Dendritic cell treated with granulocyte-macrophage colony-stimulating factor and Interleukin-4, amounts not matched to agents 40 ng/mL and 50 ng/mL, for 4 days (primary cell): ENCODE data around the gene ZNF865.

Experiments used
- H3K27ac Mint-ChIP-seq: one replicate; pipeline ENCODE4 v1.8.0; 2022; ENCODE audit warnings: mild to moderate bottlenecking, mixed read lengths
- H3K27me3 Mint-ChIP-seq: one replicate; pipeline ENCODE4 v1.8.0; 2022; ENCODE audit warnings: mild to moderate bottlenecking, mixed read lengths
- H3K36me3 Mint-ChIP-seq: one replicate; pipeline ENCODE4 v1.8.0; 2022; ENCODE audit warnings: low read depth, mixed read lengths
- H3K4me1 Mint-ChIP-seq: one replicate; pipeline ENCODE4 v1.8.0; 2022; ENCODE audit warnings: low read depth, mixed read lengths
- H3K4me3 Mint-ChIP-seq: one replicate; pipeline ENCODE4 v1.8.0; 2022; ENCODE audit warnings: mild to moderate bottlenecking, moderate library complexity, mixed read lengths
- H3K9me3 Mint-ChIP-seq: one replicate; pipeline ENCODE4 v1.8.0; 2022; ENCODE audit warnings: mixed read lengths
- intact Hi-C: fragments of 100-400 bp; cut with micrococcal nuclease; formaldehyde crosslinking; loops from one replicate; pipeline ENCODE4 v1.15.0; 2022

Gene ZNF865

GRCh38 chr19:55654323-55654867, 48.9 kb downstream of the ZNF865 start:
- H3K4me3 Mint-ChIP-seq, result peak overlapping the region; percentile 90
- no peaks in the 10 kb centered on the region for H3K9me3 Mint-ChIP-seq
- H3K27me3 Mint-ChIP-seq, result no peaks in the 10 kb centered on the region
- peak overlapping the region; percentile 96 for H3K27ac Mint-ChIP-seq
- intact Hi-C loops, result loop anchor here (2.0 kb wide), 3 partner anchors 14 to 56 kb away; partner anchors contain the start of genes EPN1, FIZ1 and ZNF580
- peaks cover 56% of the 10 kb centered on the region for H3K4me1 Mint-ChIP-seq
- H3K36me3 Mint-ChIP-seq, result peaks cover 77% of the 10 kb centered on the region

- Mint-ChIP-seq H3K4me1 (peaks cover 56% of the 10 kb centered on the region), H3K4me3 (peak within 1 kb of the TSS; percentile 91), H3K36me3 (peaks cover 78% of the 10 kb centered on the region), H3K27me3 (no peaks in the 10 kb centered on the region), H3K9me3 (no peaks in the 10 kb centered on the region), H3K27ac (peak within 1 kb of the TSS; percentile 96)
- intact Hi-C loops, result loop anchor here (2.0 kb wide), 3 partner anchors 14 to 56 kb away; partner anchors contain the start of genes EPN1, FIZ1 and ZNF580
Measured at GRCh38 chr19:55654868-55655647, 49.6 kb downstream of the ZNF865 start, which contains the start of gene U2AF2. U2AF2 (plus strand) TSS chr19:55655035; CDS start chr19:55655105, 70 bp downstream.

GRCh38 chr19:55655648-55656040, 50.2 kb downstream of the ZNF865 start:
- peaks cover 78% of the 10 kb centered on the region for H3K36me3 Mint-ChIP-seq
- peak overlapping the region; percentile 91 for H3K4me3 Mint-ChIP-seq
- peaks cover 55% of the 10 kb centered on the region for H3K4me1 Mint-ChIP-seq
- H3K27ac Mint-ChIP-seq, result peak overlapping the region; percentile 96
- intact Hi-C loops, result loop anchor here (2.0 kb wide), 3 partner anchors 15 to 57 kb away; partner anchors contain the start of genes EPN1, FIZ1 and ZNF580
- H3K27me3 Mint-ChIP-seq, result no peaks in the 10 kb centered on the region
- H3K9me3 Mint-ChIP-seq, result no peaks in the 10 kb centered on the region

GRCh38 chr19:55656552-55656951, 51.1 kb downstream of the ZNF865 start:
- H3K4me1 Mint-ChIP-seq, result peaks cover 49% of the 10 kb centered on the region
- peaks cover 78% of the 10 kb centered on the region for H3K36me3 Mint-ChIP-seq
- H3K27ac Mint-ChIP-seq, result no peak overlapping the region
- H3K4me3 Mint-ChIP-seq, result peak overlapping the region; percentile 91
- H3K27me3 Mint-ChIP-seq, result no peaks in the 10 kb centered on the region
- no peaks in the 10 kb centered on the region for H3K9me3 Mint-ChIP-seq
- intact Hi-C loops, result no loop called here

GRCh38 chr19:55656988-55657747, 51.7 kb downstream of the ZNF865 start:
- H3K27ac Mint-ChIP-seq, result no peak overlapping the region
- no peaks in the 10 kb centered on the region for H3K27me3 Mint-ChIP-seq
- intact Hi-C loops, result no loop called here
- H3K36me3 Mint-ChIP-seq, result peaks cover 78% of the 10 kb centered on the region
- peak overlapping the region; percentile 47 for H3K4me3 Mint-ChIP-seq
- H3K4me1 Mint-ChIP-seq, result peaks cover 55% of the 10 kb centered on the region
- no peaks in the 10 kb centered on the region for H3K9me3 Mint-ChIP-seq

GRCh38 chr19:55658846-55659459, 53.5 kb downstream of the ZNF865 start:
- H3K27ac Mint-ChIP-seq, result peak overlapping the region; percentile 82
- no peaks in the 10 kb centered on the region for H3K9me3 Mint-ChIP-seq
- H3K4me3 Mint-ChIP-seq, result no peak overlapping the region
- peaks cover 55% of the 10 kb centered on the region for H3K4me1 Mint-ChIP-seq
- intact Hi-C loops, result no loop called here
- H3K27me3 Mint-ChIP-seq, result no peaks in the 10 kb centered on the region
- peaks cover 86% of the 10 kb centered on the region for H3K36me3 Mint-ChIP-seq

- Mint-ChIP-seq H3K9me3 (no peaks in the 10 kb centered on the region), H3K27ac (peak overlapping the region; percentile 82), H3K4me3 (no peak overlapping the region), H3K36me3 (peaks cover 86% of the 10 kb centered on the region), H3K27me3 (no peaks in the 10 kb centered on the region), H3K4me1 (peaks cover 55% of the 10 kb centered on the region)
- intact Hi-C loops, result no loop called here
Measured at GRCh38 chr19:55659822-55660221, 54.4 kb downstream of the ZNF865 start.

GRCh38 chr19:55660404-55660803, 55.0 kb downstream of the ZNF865 start:
- Mint-ChIP-seq H3K27me3 (no peaks in the 10 kb centered on the region), H3K9me3 (no peaks in the 10 kb centered on the region), H3K4me3 (no peak overlapping the region), H3K27ac (peak overlapping the region; percentile 82), H3K36me3 (peaks cover 86% of the 10 kb centered on the region), H3K4me1 (peaks cover 55% of the 10 kb centered on the region)
- intact Hi-C loops, result no loop called here

GRCh38 chr19:55660991-55661390, 55.5 kb downstream of the ZNF865 start:
- Mint-ChIP-seq H3K4me3 (no peak overlapping the region), H3K9me3 (no peaks in the 10 kb centered on the region), H3K36me3 (peaks cover 86% of the 10 kb centered on the region), H3K4me1 (peaks cover 51% of the 10 kb centered on the region), H3K27me3 (no peaks in the 10 kb centered on the region), H3K27ac (no peak overlapping the region)
- intact Hi-C loops, result no loop called here

- intact Hi-C loops, result no loop called here
- Mint-ChIP-seq H3K9me3 (no peaks in the 10 kb centered on the region), H3K27ac (no peak overlapping the region), H3K27me3 (no peaks in the 10 kb centered on the region), H3K36me3 (peaks cover 94% of the 10 kb centered on the region), H3K4me1 (peaks cover 43% of the 10 kb centered on the region), H3K4me3 (no peak overlapping the region)
Measured at GRCh38 chr19:55661826-55662225, 56.4 kb downstream of the ZNF865 start.

- Mint-ChIP-seq H3K9me3 (no peaks in the 10 kb centered on the region), H3K36me3 (peaks cover 100% of the 10 kb centered on the region), H3K4me3 (no peak overlapping the region), H3K27ac (no peak overlapping the region), H3K27me3 (no peaks in the 10 kb centered on the region), H3K4me1 (peaks cover 21% of the 10 kb centered on the region)
- intact Hi-C loops, result no loop called here
Measured at GRCh38 chr19:55663846-55664536, 58.5 kb downstream of the ZNF865 start.

GRCh38 chr19:55666343-55667005, 61.0 kb downstream of the ZNF865 start:
- Mint-ChIP-seq H3K27me3 (no peaks in the 10 kb centered on the region), H3K4me3 (no peak overlapping the region), H3K9me3 (no peaks in the 10 kb centered on the region), H3K36me3 (peaks cover 100% of the 10 kb centered on the region), H3K27ac (no peak overlapping the region), H3K4me1 (peaks cover 31% of the 10 kb centered on the region)
- intact Hi-C loops, result no loop called here
